Keratinocyte (primary cell): Measurements from ENCODE around the gene ZNF664. TPM values are rescaled to one million over a fixed set of nuclear protein-coding genes. Genes with fewer than 3 reads are reported as not detected.

Experiments
- DNase-seq: peaks from one replicate; pipeline ENCODE4 v3.0.0-alpha.2; 2011; ENCODE audit warnings: low read depth, missing footprints, low spot score
- FAIRE-seq: peaks from 2 replicates; lab custom pipeline; 2011; peaks lifted over from hg19 to GRCh38; lab: Jason Lieb, UNC
- H2AFZ ChIP-seq: 2 replicates; pipeline ENCODE4 v1.6.0; 2012; ENCODE audit warnings: low read length, control low read depth, inconsistent platforms; ENCODE audit not compliant: control insufficient read depth
- H3K27ac ChIP-seq: 2 replicates; pipeline ENCODE4 v1.5.1; 2011; ENCODE audit warnings: low read length; ENCODE audit not compliant: control insufficient read depth, insufficient read depth
- H3K27me3 ChIP-seq: 3 replicates; pipeline ENCODE4 v1.6.0; 2011; ENCODE audit warnings: low read length; ENCODE audit not compliant: control insufficient read depth, insufficient read depth; ENCODE audit errors: extremely low read depth
- H3K36me3 ChIP-seq, 2 experiments: 2 replicates in 1 of 2; 3 replicates in 1 of 2; pipeline ENCODE4 v1.5.1; 2011; ENCODE audit warnings: low read length in 2 of 2, mild to moderate bottlenecking in 1 of 2; ENCODE audit not compliant: control insufficient read depth in 2 of 2, insufficient read depth in 2 of 2; ENCODE audit errors: extremely low read depth in 1 of 2
- H3K4me1 ChIP-seq: 3 replicates; pipeline ENCODE4 v1.5.1; 2011; ENCODE audit warnings: low read length; ENCODE audit not compliant: control insufficient read depth, insufficient read depth; ENCODE audit errors: extremely low read depth
- H3K4me2 ChIP-seq: 3 replicates; pipeline ENCODE4 v1.6.0; 2011; ENCODE audit warnings: low read depth, low read length; ENCODE audit not compliant: control insufficient read depth, insufficient read depth; ENCODE audit errors: extremely low read depth
- H3K4me3 ChIP-seq, 3 experiments: fragments of 200-600 bp in 1 of 3; sonication (generic) in 1 of 3; 2 replicates in 2 of 3; 3 replicates in 1 of 3; pipeline ENCODE4 v1.5.1; 2011 to 2016; ENCODE audit warnings: low read length in 3 of 3, mild to moderate bottlenecking in 3 of 3, control low read depth in 2 of 3, inconsistent platforms in 1 of 3, low read depth in 1 of 3, mixed read lengths in 1 of 3, mixed run types in 1 of 3, moderate library complexity in 1 of 3; ENCODE audit not compliant: control insufficient read depth in 2 of 3, insufficient read depth in 2 of 3; ENCODE audit errors: extremely low read depth in 1 of 3
- H3K79me2 ChIP-seq: 2 replicates; pipeline ENCODE4 v1.6.0; 2012; ENCODE audit warnings: low read length; ENCODE audit not compliant: control insufficient read depth, insufficient read depth
- H3K9ac ChIP-seq: 3 replicates; pipeline ENCODE4 v1.6.0; 2011; ENCODE audit warnings: low read length; ENCODE audit not compliant: control insufficient read depth, insufficient read depth; ENCODE audit errors: extremely low read depth
- H3K9me1 ChIP-seq: 3 replicates; pipeline ENCODE4 v1.6.0; 2011; ENCODE audit warnings: low read length; ENCODE audit not compliant: control insufficient read depth, insufficient read depth; ENCODE audit errors: extremely low read depth
- H3K9me3 ChIP-seq: 2 replicates; pipeline ENCODE4 v1.5.1; 2012; ENCODE audit warnings: low read depth, low read length; ENCODE audit not compliant: control insufficient read depth
- H4K20me1 ChIP-seq: 3 replicates; pipeline ENCODE4 v1.6.0; 2011; ENCODE audit warnings: low read length; ENCODE audit not compliant: control insufficient read depth, insufficient read depth; ENCODE audit errors: extremely low read depth
- EZH2 ChIP-seq: IDR thresholded peaks from one replicate; pipeline ENCODE4 v1.6.1; 2012; ENCODE audit warnings: inconsistent platforms, mild to moderate bottlenecking, low read length, moderate library complexity
- dilution Hi-C: fragments of 300-500 bp; cut with MboI; formaldehyde crosslinking; loops from one replicate; pipeline ENCODE4 v1.7.0; 2020; ENCODE audit warnings: low sequenced_read_pairs; ENCODE audit not compliant: extremely low pct_ligation_motif_present
- polyA plus RNA-seq, 5 experiments: library from polyadenylated mRNA; depleted of rRNA in 3 of 5; stranded (reverse) in 3 of 5; stranded (forward) in 1 of 5; unstranded in 1 of 5; fragments of >200 nt; gene quantifications; 1 replicate in 1 of 5; 2 replicates in 3 of 5; 3 replicates in 1 of 5; pipeline versions ENCODE4 v1.2.1 to v1.2.3, GENCODE V29; 2011 to 2012; ENCODE audit warnings: missing spikeins in 2 of 5, low read depth in 1 of 5, low replicate concordance in 1 of 5
- TF ChIP-seq, protein P1 (sequence below), 3 experiments: IDR thresholded peaks in 1 of 3; conservative IDR thresholded peaks in 1 of 3; optimal IDR thresholded peaks in 1 of 3; 2 replicates in 2 of 3; 3 replicates in 1 of 3; pipeline versions ENCODE3 to v1.5.1; 2011; ENCODE audit warnings: low read length in 3 of 3, mild to moderate bottlenecking in 3 of 3, moderate library complexity in 2 of 3, control low read depth in 1 of 3, inconsistent platforms in 1 of 3; ENCODE audit not compliant: insufficient read depth in 2 of 3; ENCODE audit errors: extremely low read depth in 1 of 3

The ZNF664 gene
- polyA plus RNA-seq, 1 donor (not counting 4 experiments of a cell fraction or from before 2014, with no cell fraction given), result 48.7 TPM

DNA sequence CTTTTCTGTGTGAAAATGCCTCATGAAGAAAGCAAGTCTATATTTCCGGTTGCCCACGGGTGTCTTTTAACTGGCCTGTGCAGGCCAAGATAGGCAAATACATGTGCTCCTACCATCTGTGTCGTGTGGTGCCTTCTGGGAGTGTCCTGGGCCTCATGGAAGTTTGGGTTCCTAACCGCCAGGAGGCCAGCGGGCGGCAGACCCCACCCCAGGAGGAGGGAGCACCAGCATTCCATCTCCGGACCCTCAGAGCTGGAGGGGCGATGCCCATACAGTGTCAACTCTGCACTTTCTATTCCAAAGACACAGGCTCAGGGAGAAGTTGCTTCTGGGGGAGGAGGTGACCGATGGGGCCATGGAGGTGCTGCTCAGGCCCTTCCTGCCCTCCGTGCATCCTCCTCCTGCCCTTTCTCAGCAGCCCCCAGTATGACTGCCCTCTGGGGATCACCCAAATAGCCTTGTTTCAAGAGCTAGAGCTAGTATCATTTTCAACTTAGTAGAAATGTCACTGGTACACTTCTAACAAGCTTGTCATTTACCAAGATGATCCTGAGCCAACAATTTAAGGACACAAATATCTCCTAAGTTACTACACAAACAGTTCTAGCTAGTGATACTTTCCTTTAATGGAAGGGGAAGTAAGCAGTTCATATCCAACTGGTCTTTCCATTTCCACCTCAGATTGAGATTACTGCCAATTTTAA lies 18.2 kb upstream of the ZNF664 start:
- Histone ChIP-seq H3K4me1 (no peaks in the 10 kb centered on the region), H3K27ac (no peak overlapping the region), H3K4me2 (no peak overlapping the region), H3K9me3 (no peaks in the 10 kb centered on the region), H3K9me1 (no peaks in the 10 kb centered on the region), H3K4me3 (no peak overlapping the region), H4K20me1 (no peaks in the 10 kb centered on the region), H3K79me2 (no peaks in the 10 kb centered on the region), H2AFZ (no peak overlapping the region), H3K9ac (no peak overlapping the region), H3K36me3 (peaks cover 0 to 1% of the 10 kb centered on the region in 2 experiments), H3K27me3 (no peaks in the 10 kb centered on the region)
- TF ChIP-seq EZH2, result no peak
- TF ChIP-seq, protein P1, sequence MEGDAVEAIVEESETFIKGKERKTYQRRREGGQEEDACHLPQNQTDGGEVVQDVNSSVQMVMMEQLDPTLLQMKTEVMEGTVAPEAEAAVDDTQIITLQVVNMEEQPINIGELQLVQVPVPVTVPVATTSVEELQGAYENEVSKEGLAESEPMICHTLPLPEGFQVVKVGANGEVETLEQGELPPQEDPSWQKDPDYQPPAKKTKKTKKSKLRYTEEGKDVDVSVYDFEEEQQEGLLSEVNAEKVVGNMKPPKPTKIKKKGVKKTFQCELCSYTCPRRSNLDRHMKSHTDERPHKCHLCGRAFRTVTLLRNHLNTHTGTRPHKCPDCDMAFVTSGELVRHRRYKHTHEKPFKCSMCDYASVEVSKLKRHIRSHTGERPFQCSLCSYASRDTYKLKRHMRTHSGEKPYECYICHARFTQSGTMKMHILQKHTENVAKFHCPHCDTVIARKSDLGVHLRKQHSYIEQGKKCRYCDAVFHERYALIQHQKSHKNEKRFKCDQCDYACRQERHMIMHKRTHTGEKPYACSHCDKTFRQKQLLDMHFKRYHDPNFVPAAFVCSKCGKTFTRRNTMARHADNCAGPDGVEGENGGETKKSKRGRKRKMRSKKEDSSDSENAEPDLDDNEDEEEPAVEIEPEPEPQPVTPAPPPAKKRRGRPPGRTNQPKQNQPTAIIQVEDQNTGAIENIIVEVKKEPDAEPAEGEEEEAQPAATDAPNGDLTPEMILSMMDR (optimal IDR thresholded peaks at IDR 0.05 in 1 of 3, IDR thresholded peaks at IDR 0.05 in 1 of 3, conservative IDR thresholded peaks at IDR 0.05 in 1 of 3; ENCODE audit: extremely low read depth in 1 of 3, insufficient read depth in 2 of 3, low read length in 3 of 3), result no peak
- dilution Hi-C loops, result no loop called here
- DNase-seq, result no peak
- no peak for FAIRE-seq

DNA sequence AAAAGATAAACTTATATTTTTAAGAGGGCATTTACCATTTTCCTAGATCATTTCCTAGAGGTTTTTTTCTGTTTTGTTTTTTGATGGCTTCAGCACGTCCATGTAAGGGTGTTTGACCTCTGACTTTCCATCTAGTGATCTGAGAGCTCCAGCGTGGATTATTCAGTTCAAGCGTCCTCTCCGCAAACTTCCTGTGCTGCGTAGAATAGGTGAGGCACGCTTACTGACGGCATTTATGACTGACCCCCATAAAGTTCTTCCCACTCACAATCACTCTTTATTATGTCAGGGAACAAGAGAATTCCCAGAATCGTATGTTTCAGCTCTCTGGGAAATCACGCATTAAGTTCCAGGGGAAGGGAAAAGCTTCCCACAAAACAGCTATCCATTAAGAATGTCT lies 16.8 kb upstream of the ZNF664 start:
- H3K4me3 ChIP-seq, result no peak overlapping the region
- H3K79me2 ChIP-seq, result no peaks in the 10 kb centered on the region
- no peaks in the 10 kb centered on the region for H3K27me3 ChIP-seq
- DNase-seq, result no peak
- peaks cover 0 to 1% of the 10 kb centered on the region in 2 experiments for H3K36me3 ChIP-seq
- dilution Hi-C loops, result no loop called here
- H3K4me1 ChIP-seq, result no peaks in the 10 kb centered on the region
- no peak for FAIRE-seq
- H3K27ac ChIP-seq, result no peak overlapping the region
- no peak overlapping the region for H3K9ac ChIP-seq
- H4K20me1 ChIP-seq, result no peaks in the 10 kb centered on the region
- TF ChIP-seq EZH2, result no peak
- no peaks in the 10 kb centered on the region for H3K9me3 ChIP-seq
- H3K9me1 ChIP-seq, result no peaks in the 10 kb centered on the region
- no peak overlapping the region for H2AFZ ChIP-seq
- no peak overlapping the region for H3K4me2 ChIP-seq
